HL-60/S4 (cell line): ENCODE measurements around the gene TMEM134.
"Not testable (repeated sequence)": the region's sequence is repeated elsewhere in the genome, so short reads cannot be mapped to it uniquely, and the experiment has no call there.

ENCODE experiments used
- in situ Hi-C: fragments of 300-500 bp; cut with MboI; formaldehyde crosslinking; loops from 2 replicates; pipeline ENCODE4 v1.14.3; 2022; ENCODE audit warnings: low sequenced_read_pairs

The TMEM134 gene

GRCh38 chr11:67468759-67469507, at the start of gene TMEM134:
TSS of gene TMEM134 (minus strand) at chr11:67469251. CDS start at chr11:67469192, 59 bp downstream.
- in situ Hi-C loops: no loop called here

- in situ Hi-C loops: no loop called here
Observed at GRCh38 chr11:67517784-67518552, 48.9 kb upstream of the TMEM134 start.

- in situ Hi-C loops: no loop called here
Observed at GRCh38 chr11:67516806-67517205, 47.8 kb upstream of the TMEM134 start.

GRCh38 chr11:67514116-67514515, 45.1 kb upstream of the TMEM134 start:
- in situ Hi-C loops: no loop called here

- in situ Hi-C loops: not testable (repeated sequence)
Observed at GRCh38 chr11:67511558-67511957, 42.5 kb upstream of the TMEM134 start.

- in situ Hi-C loops: no loop called here
Observed at GRCh38 chr11:67510023-67510345, 40.9 kb upstream of the TMEM134 start.

GRCh38 chr11:67508486-67509121, 39.6 kb upstream of the TMEM134 start:
- in situ Hi-C loops: no loop called here

GRCh38 chr11:67507864-67508485, 38.9 kb upstream of the TMEM134 start, which contains the start of gene CDK2AP2:
TSS of gene CDK2AP2 (minus strand) at chr11:67508162. CDS start at chr11:67508082, 80 bp downstream.
- in situ Hi-C loops: no loop called here

GRCh38 chr11:67507242-67507863, 38.3 kb upstream of the TMEM134 start:
- in situ Hi-C loops: no loop called here

- in situ Hi-C loops: no loop called here
Observed at GRCh38 chr11:67506426-67507051, 37.5 kb upstream of the TMEM134 start.

- in situ Hi-C loops: no loop called here
Observed at GRCh38 chr11:67505605-67506396, 36.8 kb upstream of the TMEM134 start.

GRCh38 chr11:67504950-67505581, 36.0 kb upstream of the TMEM134 start, which contains the start of gene PITPNM1:
TSS of gene PITPNM1 (minus strand) at chr11:67505363. CDS start at chr11:67504180, 1,183 bp downstream.
- in situ Hi-C loops: no loop called here

- in situ Hi-C loops: no loop called here
Observed at GRCh38 chr11:67504005-67504949, 35.2 kb upstream of the TMEM134 start.

- in situ Hi-C loops: no loop called here
Observed at GRCh38 chr11:67503119-67504004, 34.3 kb upstream of the TMEM134 start.

GRCh38 chr11:67502328-67502979, 33.4 kb upstream of the TMEM134 start:
- in situ Hi-C loops: no loop called here

- in situ Hi-C loops: no loop called here
Observed at GRCh38 chr11:67501854-67502253, 32.8 kb upstream of the TMEM134 start.
